BLaER1 (cell line): Measurements from ENCODE around the gene AGRN.
A peak's percentile ranks its signal among the peaks of the same experiment; 100 is the strongest.

ENCODE experiments used
- H3K27ac ChIP-seq: shearing (Covaris generic); formaldehyde crosslinking; 2 replicates; pipeline ENCODE4 v1.8.1; 2022
- H3K27me3 ChIP-seq: shearing (Covaris generic); formaldehyde crosslinking; 2 replicates; pipeline ENCODE4 v1.8.1; 2022
- H3K36me3 ChIP-seq: shearing (Covaris generic); formaldehyde crosslinking; 2 replicates; pipeline ENCODE4 v1.8.1; 2022
- H3K4me1 ChIP-seq: shearing (Covaris generic); formaldehyde crosslinking; 2 replicates; pipeline ENCODE4 v1.8.1; 2022
- H3K4me2 ChIP-seq: shearing (Covaris generic); formaldehyde crosslinking; 2 replicates; pipeline ENCODE4 v1.8.1; 2022
- H3K4me3 ChIP-seq: shearing (Covaris generic); formaldehyde crosslinking; 2 replicates; pipeline ENCODE4 v1.8.1; 2022
- H3K9ac ChIP-seq: shearing (Covaris generic); formaldehyde crosslinking; 2 replicates; pipeline ENCODE4 v1.8.1; 2022
- H3K9me3 ChIP-seq: shearing (Covaris generic); formaldehyde crosslinking; 2 replicates; pipeline ENCODE4 v1.8.1; 2022
- H4K20me1 ChIP-seq: shearing (Covaris generic); formaldehyde crosslinking; 2 replicates; pipeline ENCODE4 v1.8.1; 2022
- Cebpa-rat ChIP-seq: shearing (Covaris generic); IDR thresholded peaks from 2 replicates; pipeline ENCODE4 v1.8.1; 2022

Gene AGRN

DNA sequence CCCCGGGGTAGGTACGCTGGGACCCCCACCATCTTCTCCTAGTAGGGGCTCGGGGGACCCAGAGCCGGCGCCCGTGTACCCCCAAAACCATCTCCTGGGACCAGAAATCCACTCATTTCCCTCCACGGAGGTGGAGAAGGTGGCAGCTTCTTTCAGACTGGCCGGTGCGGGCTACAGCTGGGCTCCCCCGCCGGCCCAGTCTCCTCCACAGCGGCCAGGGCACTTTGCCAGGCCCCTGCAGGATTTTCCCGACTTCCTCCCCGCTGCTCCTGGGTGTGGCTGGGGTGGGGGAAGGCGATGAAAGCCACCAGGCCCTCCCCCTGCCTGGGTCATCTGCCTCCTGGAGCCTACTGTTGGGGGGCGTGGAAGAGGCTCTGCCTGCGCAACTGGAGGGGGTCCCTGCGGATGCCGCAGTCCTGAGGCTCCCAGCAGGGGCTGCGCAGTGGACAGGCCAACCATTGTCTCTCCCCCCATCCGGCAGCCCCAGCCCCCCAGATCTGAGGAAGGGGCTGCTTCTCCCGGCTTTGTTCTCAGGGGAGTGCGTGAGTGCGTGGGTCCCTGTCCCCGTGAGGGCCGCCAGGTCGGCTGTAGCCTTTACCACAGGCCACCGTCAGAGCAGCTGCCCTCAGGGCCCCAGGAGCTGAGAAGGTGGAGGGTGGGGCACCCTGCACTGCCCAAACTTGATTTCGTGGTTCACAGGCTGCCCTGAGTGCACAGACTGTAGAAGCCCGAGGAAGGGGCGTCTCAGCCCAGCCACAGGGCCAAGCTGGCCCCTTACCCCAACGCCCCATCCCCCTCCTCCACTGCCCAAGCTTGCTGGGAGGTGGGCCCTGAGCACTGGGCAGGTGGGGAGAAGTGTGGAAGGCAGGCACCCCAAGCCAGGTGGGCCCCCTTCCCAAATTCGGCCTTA, 1.3 kb downstream of the AGRN start:
- Histone ChIP-seq H3K4me1 (peaks cover 67% of the 10 kb centered on the region), H3K4me2 (peak overlapping the region; percentile 99), H4K20me1 (peaks cover 36% of the 10 kb centered on the region), H3K9ac (peak overlapping the region; percentile 67), H3K27me3 (peaks cover 9% of the 10 kb centered on the region), H3K27ac (0 out of 2 replicates have a peak overlapping the region, but pooled peaks have one; percentile 22), H3K9me3 (no peaks in the 10 kb centered on the region), H3K4me3 (peak overlapping the region; percentile 77), H3K36me3 (peaks cover 5% of the 10 kb centered on the region; the same call in 1 of the 2 replicates)
- TF ChIP-seq Cebpa-rat: no peak

DNA sequence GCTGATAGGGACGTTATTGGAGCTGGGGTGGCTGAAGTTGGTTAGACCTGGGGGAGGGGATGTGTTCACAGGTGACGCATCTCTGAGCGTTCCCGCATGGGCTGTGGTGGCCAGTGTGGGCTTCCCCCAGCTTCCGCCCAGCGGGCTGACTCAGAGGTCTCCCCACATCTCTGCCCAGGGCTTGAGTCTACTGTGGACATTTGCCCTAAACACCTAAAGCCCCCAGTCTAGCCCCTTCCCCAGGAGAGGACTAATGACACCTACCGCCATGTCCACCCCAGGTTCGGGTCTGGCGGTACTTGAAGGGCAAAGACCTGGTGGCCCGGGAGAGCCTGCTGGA, 2.0 kb downstream of the AGRN start:
- H3K27ac ChIP-seq: no peak overlapping the region
- H3K27me3 ChIP-seq: peaks cover 9% of the 10 kb centered on the region
- no peak overlapping the region for H3K9ac ChIP-seq
- H3K4me1 ChIP-seq: peaks cover 67% of the 10 kb centered on the region
- peak overlapping the region; percentile 99 for H3K4me2 ChIP-seq
- H3K4me3 ChIP-seq: peak overlapping the region; percentile 77
- H4K20me1 ChIP-seq: peaks cover 42% of the 10 kb centered on the region
- H3K9me3 ChIP-seq: no peaks in the 10 kb centered on the region
- peaks cover 5% of the 10 kb centered on the region; the same call in 1 of the 2 replicates for H3K36me3 ChIP-seq
- TF ChIP-seq Cebpa-rat: no peak

DNA sequence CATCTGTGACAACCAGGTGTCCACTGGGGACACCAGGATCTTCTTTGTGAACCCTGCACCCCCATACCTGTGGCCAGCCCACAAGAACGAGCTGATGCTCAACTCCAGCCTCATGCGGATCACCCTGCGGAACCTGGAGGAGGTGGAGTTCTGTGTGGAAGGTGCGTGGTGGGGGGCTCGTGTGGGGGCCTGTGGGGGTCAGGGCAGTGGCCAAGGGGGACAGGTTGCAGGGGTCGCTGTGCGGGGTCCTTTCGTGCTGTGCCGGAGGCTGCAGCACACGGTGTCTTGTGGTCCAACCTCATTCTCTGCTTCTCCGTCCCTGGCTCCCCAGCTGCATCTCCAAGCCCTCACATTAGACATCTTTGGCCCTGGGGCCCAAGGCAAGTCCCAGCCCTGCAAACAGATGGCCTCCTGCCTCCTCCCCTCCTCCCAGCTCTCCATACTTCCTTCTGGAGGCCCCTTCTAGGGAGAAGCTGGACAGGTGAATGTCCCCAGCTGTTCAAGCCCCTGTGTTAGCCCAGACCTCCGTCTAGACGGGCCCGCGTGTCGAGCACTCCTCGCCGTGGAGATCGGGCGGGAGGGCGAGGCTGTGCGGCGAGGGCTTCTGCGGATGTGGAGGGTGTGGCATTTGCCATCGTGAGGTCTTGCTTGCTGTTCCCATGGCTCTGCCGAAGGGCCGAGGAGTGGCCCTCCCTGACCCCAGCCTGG, 2.5 kb downstream of the AGRN start:
- H3K27ac ChIP-seq: peak overlapping the region; percentile 58; the same call in 1 of the 2 replicates
- H4K20me1 ChIP-seq: peaks cover 48% of the 10 kb centered on the region
- no peaks in the 10 kb centered on the region for H3K9me3 ChIP-seq
- peak overlapping the region; percentile 77 for H3K4me3 ChIP-seq
- H3K4me2 ChIP-seq: peak overlapping the region; percentile 99
- H3K9ac ChIP-seq: peak overlapping the region; percentile 55; the same call in 1 of the 2 replicates
- peaks cover 5% of the 10 kb centered on the region; the same call in 1 of the 2 replicates for H3K36me3 ChIP-seq
- H3K27me3 ChIP-seq: peaks cover 9% of the 10 kb centered on the region
- H3K4me1 ChIP-seq: peaks cover 72% of the 10 kb centered on the region
- TF ChIP-seq Cebpa-rat: no peak

DNA sequence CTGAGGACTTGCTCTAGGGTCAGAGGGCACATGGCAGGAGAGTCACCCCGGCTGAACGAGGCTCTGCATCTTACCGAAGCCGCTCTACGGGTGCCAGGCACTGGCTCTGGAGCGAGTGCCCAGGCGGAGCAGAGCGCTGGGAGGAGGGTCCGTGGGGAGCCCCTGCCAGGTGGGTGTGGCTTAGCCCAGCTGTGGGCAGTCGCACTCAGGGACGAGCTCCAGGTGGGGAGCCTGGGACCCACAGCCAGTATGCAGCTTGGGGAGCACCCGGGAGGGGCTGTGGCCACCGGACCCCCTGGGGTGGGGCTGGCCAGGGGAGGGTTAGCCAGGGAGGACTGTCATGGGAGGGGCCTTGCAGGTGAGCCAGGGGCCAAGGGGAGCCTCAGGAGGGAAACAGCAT, 3.8 kb downstream of the AGRN start:
- H3K27ac ChIP-seq: 0 out of 2 replicates have a peak overlapping the region, but pooled peaks have one; percentile 58
- peaks cover 9% of the 10 kb centered on the region for H3K27me3 ChIP-seq
- H3K4me2 ChIP-seq: peak overlapping the region; percentile 99
- H3K9me3 ChIP-seq: no peaks in the 10 kb centered on the region
- H3K36me3 ChIP-seq: peaks cover 5% of the 10 kb centered on the region; the same call in 1 of the 2 replicates
- peak overlapping the region; percentile 77 for H3K4me3 ChIP-seq
- peaks cover 82% of the 10 kb centered on the region for H3K4me1 ChIP-seq
- H4K20me1 ChIP-seq: peaks cover 52% of the 10 kb centered on the region
- H3K9ac ChIP-seq: no peak overlapping the region
- no peak for TF ChIP-seq Cebpa-rat

DNA sequence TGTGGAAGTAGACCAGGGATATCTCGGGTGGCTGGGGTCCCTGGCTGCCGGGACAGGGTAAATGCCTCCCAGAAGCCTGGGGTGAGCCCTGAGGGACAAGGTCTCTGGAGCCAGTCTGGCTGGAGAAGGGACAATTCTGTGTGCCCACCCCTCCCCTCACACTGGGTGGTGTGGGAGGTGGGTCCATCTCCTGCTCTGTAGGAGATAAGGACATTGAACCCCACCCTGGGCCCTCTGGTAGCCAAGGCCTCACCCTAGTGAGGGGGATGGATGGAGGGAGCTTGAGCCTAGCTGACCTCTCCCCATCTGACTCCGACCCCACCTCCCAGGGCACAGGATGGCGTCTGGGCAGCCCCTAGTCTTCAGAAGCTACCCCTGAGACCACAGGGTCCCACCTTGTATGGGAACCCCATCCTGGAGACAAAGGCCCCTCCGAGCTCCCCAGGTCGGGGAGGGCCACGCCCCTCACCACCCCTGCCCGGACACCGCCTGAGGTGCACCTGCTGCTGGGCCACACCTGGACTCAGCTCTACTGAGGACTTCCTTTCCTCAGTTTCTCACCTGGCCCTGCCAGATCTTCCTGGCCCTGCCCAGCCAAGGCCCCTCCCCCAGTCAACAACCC, 4.3 kb downstream of the AGRN start:
- peaks cover 52% of the 10 kb centered on the region for H4K20me1 ChIP-seq
- H3K27ac ChIP-seq: no peak overlapping the region
- H3K4me1 ChIP-seq: peaks cover 77% of the 10 kb centered on the region
- H3K4me2 ChIP-seq: peak overlapping the region; percentile 99
- no peak overlapping the region for H3K9ac ChIP-seq
- H3K9me3 ChIP-seq: no peaks in the 10 kb centered on the region
- H3K36me3 ChIP-seq: peaks cover 5% of the 10 kb centered on the region; the same call in 1 of the 2 replicates
- H3K4me3 ChIP-seq: no peak overlapping the region
- peaks cover 9% of the 10 kb centered on the region for H3K27me3 ChIP-seq
- no peak for TF ChIP-seq Cebpa-rat

DNA sequence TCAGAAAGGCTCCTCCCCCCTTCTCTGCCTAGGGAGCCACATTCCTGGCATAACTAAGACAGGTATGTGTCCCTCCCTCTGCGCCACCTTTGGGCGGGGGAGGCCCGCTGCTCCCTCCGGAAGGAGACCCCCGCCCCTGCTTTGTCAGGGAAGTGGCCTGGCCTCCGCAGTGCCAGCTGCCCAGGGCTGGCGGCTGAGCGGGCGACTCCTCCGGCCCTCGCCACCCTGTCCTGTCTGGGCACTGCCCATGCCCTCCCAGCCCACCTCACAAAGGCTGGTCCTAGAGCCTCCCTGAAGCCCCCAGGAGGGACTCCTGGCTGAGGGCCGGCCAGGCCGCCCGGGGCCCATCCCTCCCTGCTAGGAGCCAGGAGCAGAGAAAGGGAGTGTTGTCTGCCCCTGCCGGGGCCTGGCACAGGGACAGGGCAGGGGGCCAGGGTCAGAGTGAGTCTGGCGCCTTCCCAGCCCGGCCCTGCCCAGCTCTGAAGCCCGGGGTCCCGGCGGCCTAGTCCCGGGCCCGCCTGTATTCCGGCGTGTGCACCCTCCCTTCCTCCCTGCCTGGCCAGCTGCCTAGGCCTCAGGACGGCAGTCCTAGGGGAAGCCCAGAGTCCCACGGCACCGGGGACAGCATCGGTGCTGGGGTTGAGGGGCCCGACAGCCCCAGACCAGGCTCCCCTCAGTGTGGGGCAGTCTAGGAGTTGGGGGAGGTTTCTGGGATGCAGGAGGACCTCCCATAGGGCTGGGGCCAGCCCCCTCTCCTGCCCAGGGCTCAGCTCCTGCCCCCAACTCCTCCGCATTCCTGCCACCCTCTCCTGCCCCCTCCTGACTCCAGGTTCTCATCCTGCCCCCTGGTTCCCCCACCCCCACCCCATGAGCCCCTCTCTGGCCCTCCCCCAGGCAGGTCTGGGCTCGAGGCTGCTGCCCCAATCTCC, 5.1 kb downstream of the AGRN start:
- H3K9me3 ChIP-seq: no peaks in the 10 kb centered on the region
- H3K4me2 ChIP-seq: peak overlapping the region; percentile 99
- H3K27ac ChIP-seq: no peak overlapping the region
- peaks cover 9% of the 10 kb centered on the region for H3K27me3 ChIP-seq
- H4K20me1 ChIP-seq: peaks cover 52% of the 10 kb centered on the region
- H3K9ac ChIP-seq: no peak overlapping the region
- no peak for TF ChIP-seq Cebpa-rat
- H3K4me3 ChIP-seq: no peak overlapping the region
- peaks cover 77% of the 10 kb centered on the region for H3K4me1 ChIP-seq
- H3K36me3 ChIP-seq: peaks cover 5% of the 10 kb centered on the region; the same call in 1 of the 2 replicates

DNA sequence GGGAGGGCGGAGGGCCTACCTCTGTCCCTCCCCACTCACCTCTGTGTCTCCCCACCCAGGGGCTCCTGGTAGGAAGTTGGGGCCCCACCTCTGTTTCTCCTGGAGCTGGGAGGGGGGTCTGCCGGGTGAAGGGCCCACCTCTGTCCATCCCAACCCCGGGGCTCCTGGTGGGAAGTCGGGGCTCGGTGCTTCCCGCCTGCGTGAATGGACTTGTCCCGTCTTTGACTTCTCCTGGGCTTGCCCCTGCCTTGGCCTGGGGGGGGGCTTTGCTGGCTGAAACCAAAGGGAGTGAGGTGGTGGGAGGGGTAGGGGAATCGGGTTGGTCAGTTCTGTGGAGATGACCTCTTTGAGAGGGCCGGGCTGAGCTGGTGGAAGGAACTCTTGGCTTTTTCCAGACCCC, 5.8 kb downstream of the AGRN start:
- Histone ChIP-seq H3K4me3 (no peak overlapping the region), H3K36me3 (peaks cover 5% of the 10 kb centered on the region; the same call in 1 of the 2 replicates), H3K9ac (no peak overlapping the region), H4K20me1 (peaks cover 52% of the 10 kb centered on the region), H3K27me3 (peaks cover 8% of the 10 kb centered on the region), H3K4me2 (peak overlapping the region; percentile 96), H3K27ac (no peak overlapping the region), H3K9me3 (no peaks in the 10 kb centered on the region), H3K4me1 (peaks cover 77% of the 10 kb centered on the region)
- no peak for TF ChIP-seq Cebpa-rat

DNA sequence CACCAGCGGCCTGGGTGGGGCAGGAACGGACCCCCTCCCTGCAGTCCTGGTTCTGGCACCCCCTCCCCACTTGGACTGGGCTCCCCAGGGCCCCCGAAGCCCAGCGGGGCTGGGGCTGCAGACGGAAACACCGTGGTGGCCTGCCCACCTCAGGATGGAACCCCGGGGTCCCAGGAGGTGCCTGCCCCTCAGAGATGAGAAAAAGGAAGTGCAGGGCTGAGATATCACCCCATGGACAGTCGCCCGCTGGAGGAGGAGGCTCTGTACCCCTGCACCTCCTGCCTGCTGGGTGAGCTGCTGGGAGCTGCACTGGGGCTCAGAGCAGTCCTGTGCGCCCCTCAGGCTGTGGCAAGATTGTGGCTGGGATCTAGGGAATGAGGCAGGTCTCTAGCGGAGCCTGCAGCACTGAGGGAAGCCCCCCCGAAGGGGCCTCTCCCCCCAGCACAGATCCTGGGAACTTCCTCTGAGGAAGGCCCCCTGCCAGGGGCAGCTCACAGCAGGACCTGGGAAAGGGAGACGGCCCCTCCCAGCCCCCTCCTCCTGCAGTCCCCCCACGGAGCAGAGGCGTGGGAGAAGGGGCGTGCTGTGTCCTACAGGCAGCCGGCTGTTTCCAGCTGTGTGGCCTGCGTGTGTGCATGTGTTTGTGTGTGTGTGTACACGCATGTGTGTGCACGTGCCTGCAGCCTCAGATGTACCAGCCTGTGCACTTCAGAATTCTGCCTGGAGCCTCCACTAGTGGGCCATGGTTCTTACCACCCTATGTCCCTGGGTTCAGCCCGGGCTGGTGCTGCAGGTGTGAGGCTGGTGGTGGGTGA, 6.9 kb downstream of the AGRN start:
- no peak for TF ChIP-seq Cebpa-rat
- Histone ChIP-seq H3K9ac (peak overlapping the region; percentile 48), H3K9me3 (no peaks in the 10 kb centered on the region), H3K4me2 (peak overlapping the region; percentile 96), H3K27me3 (no peaks in the 10 kb centered on the region), H3K4me1 (peaks cover 77% of the 10 kb centered on the region), H4K20me1 (peaks cover 51% of the 10 kb centered on the region), H3K27ac (peak overlapping the region; percentile 66; the same call in 1 of the 2 replicates), H3K36me3 (peaks cover 5% of the 10 kb centered on the region; the same call in 1 of the 2 replicates), H3K4me3 (peak overlapping the region; percentile 36; the same call in 1 of the 2 replicates)
